Caco-2 (cell line): ENCODE measurements around the gene FARS2. TPM values are rescaled to one million over a fixed set of nuclear protein-coding genes. Genes with fewer than 3 reads are reported as not detected.

Experiments used
- BruUV-seq: library from RNA; stranded (reverse); fragments of 400-500 nt; replicated peaks from 2 replicates; lab custom pipeline; 2021; lab: Mats Ljungman, UMichigan
- CTCF ChIA-PET: fragments of 300-600 bp; sonication (Branson Sonifier 250); formaldehyde crosslinking; loops from one replicate; lab custom pipeline; 2022; ENCODE audit warnings: antibody characterized with exemption; lab: Charles Lee
- POLR2A ChIA-PET: fragments of 300-600 bp; sonication (Branson Sonifier 250); formaldehyde crosslinking; loops from one replicate; lab custom pipeline; 2022; ENCODE audit warnings: antibody characterized with exemption; lab: Charles Lee
- DNase-seq, 2 experiments: peaks; one replicate each; pipeline versions ENCODE4 v3.0.0 to v3.0.0-alpha.2; 2020 to 2022
- H3K27me3 ChIP-seq: replicated peaks from 2 replicates; pipeline ENCODE4 v1.6.0; 2011; ENCODE audit warnings: low read length; ENCODE audit not compliant: control insufficient read depth, insufficient read depth
- H3K36me3 ChIP-seq: 2 replicates; pipeline ENCODE4 v1.5.1; 2011; ENCODE audit warnings: low read length; ENCODE audit not compliant: control insufficient read depth, insufficient read depth
- H3K4me1 ChIP-seq: fragments of 250-450 bp; sonication (Bioruptor Pico); 2 replicates; pipeline ENCODE4 v1.5.1; 2020; ENCODE audit warnings: mild to moderate bottlenecking
- H3K4me3 ChIP-seq: 2 replicates; pipeline ENCODE4 v1.5.1; 2011; ENCODE audit warnings: low read depth, mild to moderate bottlenecking, control low read depth, low read length
- H3K9me3 ChIP-seq: fragments of 250-450 bp; sonication (Bioruptor Pico); 2 replicates; pipeline ENCODE4 v1.5.1; 2020; ENCODE audit warnings: mild to moderate bottlenecking, moderate library complexity
- H3K27ac Mint-ChIP-seq: one replicate; pipeline ENCODE4 v1.8.0; 2022; ENCODE audit warnings: mixed read lengths; ENCODE audit not compliant: unreplicated experiment
- H3K27me3 Mint-ChIP-seq: one replicate; pipeline ENCODE4 v1.8.0; 2022; ENCODE audit warnings: mixed read lengths; ENCODE audit not compliant: insufficient read depth, unreplicated experiment
- H3K36me3 Mint-ChIP-seq: one replicate; pipeline ENCODE4 v1.8.0; 2022; ENCODE audit warnings: mild to moderate bottlenecking, mixed read lengths; ENCODE audit not compliant: insufficient read depth, unreplicated experiment
- H3K4me1 Mint-ChIP-seq: one replicate; pipeline ENCODE4 v1.8.0; 2022; ENCODE audit warnings: low read depth, mixed read lengths; ENCODE audit not compliant: unreplicated experiment
- H3K4me3 Mint-ChIP-seq: one replicate; pipeline ENCODE4 v1.8.0; 2022; ENCODE audit warnings: mild to moderate bottlenecking, moderate library complexity, mixed read lengths; ENCODE audit not compliant: unreplicated experiment
- H3K9me3 Mint-ChIP-seq: one replicate; pipeline ENCODE4 v1.8.0; 2022; ENCODE audit warnings: mixed read lengths; ENCODE audit not compliant: unreplicated experiment
- CTCF ChIP-seq, 2 experiments: fragments of 200-600 bp in 1 of 2; IDR thresholded peaks; 1 replicate in 1 of 2; 2 replicates in 1 of 2; pipeline versions ENCODE4 v1.5.1 to v1.8.0; 2011 to 2022; ENCODE audit warnings: antibody characterized with exemption in 1 of 2, control low read depth in 1 of 2, inconsistent platforms in 1 of 2, low read depth in 1 of 2, low read length in 1 of 2, mild to moderate bottlenecking in 1 of 2, moderate library complexity in 1 of 2; ENCODE audit not compliant: insufficient read depth in 1 of 2, severe bottlenecking in 1 of 2, unreplicated experiment in 1 of 2
- intact Hi-C: fragments of 100-400 bp; cut with micrococcal nuclease; formaldehyde crosslinking; loops from one replicate; pipeline ENCODE4 v1.10.0; 2022; ENCODE audit not compliant: unreplicated experiment
- total RNA-seq: library from RNA; stranded (reverse); gene quantifications from 2 replicates; pipeline ENCODE4 v1.2.3, GENCODE V29; 2022

Gene FARS2
- total RNA-seq, 1 experiment from 2014 or later: 15.4 TPM

- CTCF ChIA-PET: no interaction called here
- POLR2A ChIA-PET: no interaction called here
- no peaks in the 10 kb centered on the region; the same call in 1 of the 2 replicates for H3K36me3 ChIP-seq
Measured at GRCh38 chr6:5217356-5217755, 44.0 kb upstream of the FARS2 start.

GRCh38 chr6:5219011-5219691 lies 42.2 kb upstream of the FARS2 start:
- CTCF ChIA-PET: interaction anchor here (0.7 kb wide), 1 partner anchor 43 kb away, joined by 3 read pairs; no protein-coding TSS in a partner anchor
- no peak overlapping the region for H3K27ac Mint-ChIP-seq

More at GRCh38 chr6:5217356-5217755, 44.0 kb upstream of the FARS2 start:
- Mint-ChIP-seq H3K9me3 (no peaks in the 10 kb centered on the region), H3K4me3 (no peak overlapping the region), H3K4me1 (no peaks in the 10 kb centered on the region), H3K36me3 (peaks cover 5% of the 10 kb centered on the region), H3K27me3 (no peaks in the 10 kb centered on the region), H3K27ac (no peak overlapping the region)
- BruUV-seq: no TSS peak
- no peak for TF ChIP-seq CTCF (IDR thresholded peaks at IDR 0.05; ENCODE audit: insufficient read depth in 1 of 2, low read depth in 1 of 2, low read length in 1 of 2, severe bottlenecking in 1 of 2, unreplicated experiment in 1 of 2)
- no peaks in the 10 kb centered on the region for H3K4me1 ChIP-seq
- DNase-seq: no peak
- H3K9me3 ChIP-seq: no peaks in the 10 kb centered on the region
- no peaks in the 10 kb centered on the region for H3K27me3 ChIP-seq
- intact Hi-C loops: no loop called here
- no peak overlapping the region for H3K4me3 ChIP-seq

GRCh38 chr6:5220443-5220842 lies 40.9 kb upstream of the FARS2 start:
- CTCF ChIA-PET: no interaction called here
- no peaks in the 10 kb centered on the region for H3K4me1 ChIP-seq
- H3K4me3 Mint-ChIP-seq: no peak overlapping the region
- no TSS peak for BruUV-seq
- no peaks in the 10 kb centered on the region for H3K36me3 Mint-ChIP-seq
- H3K27ac Mint-ChIP-seq: no peak overlapping the region
- no peaks in the 10 kb centered on the region; the same call in 1 of the 2 replicates for H3K36me3 ChIP-seq
- H3K9me3 Mint-ChIP-seq: no peaks in the 10 kb centered on the region
- intact Hi-C loops: no loop called here
- no peak overlapping the region for H3K4me3 ChIP-seq
- no peak for DNase-seq
- no peaks in the 10 kb centered on the region for H3K4me1 Mint-ChIP-seq
- TF ChIP-seq CTCF (IDR thresholded peaks at IDR 0.05; ENCODE audit: insufficient read depth in 1 of 2, low read depth in 1 of 2, low read length in 1 of 2, severe bottlenecking in 1 of 2, unreplicated experiment in 1 of 2): no peak
- no peaks in the 10 kb centered on the region for H3K27me3 ChIP-seq
- POLR2A ChIA-PET: no interaction called here
- no peaks in the 10 kb centered on the region for H3K9me3 ChIP-seq
- H3K27me3 Mint-ChIP-seq: no peaks in the 10 kb centered on the region

More at GRCh38 chr6:5219011-5219691, 42.2 kb upstream of the FARS2 start:
- no peaks in the 10 kb centered on the region for H3K27me3 Mint-ChIP-seq
- DNase-seq: no peak
- intact Hi-C loops: no loop called here
- TF ChIP-seq CTCF (IDR thresholded peaks at IDR 0.05; ENCODE audit: insufficient read depth in 1 of 2, low read depth in 1 of 2, low read length in 1 of 2, severe bottlenecking in 1 of 2, unreplicated experiment in 1 of 2): no peak
- BruUV-seq: no TSS peak
- no peaks in the 10 kb centered on the region for H3K4me1 ChIP-seq
- no peak overlapping the region for H3K4me3 Mint-ChIP-seq
- H3K4me3 ChIP-seq: no peak overlapping the region
- no peaks in the 10 kb centered on the region; the same call in 1 of the 2 replicates for H3K36me3 ChIP-seq
- no peaks in the 10 kb centered on the region for H3K4me1 Mint-ChIP-seq
- POLR2A ChIA-PET: no interaction called here
- no peaks in the 10 kb centered on the region for H3K27me3 ChIP-seq
- H3K36me3 Mint-ChIP-seq: no peaks in the 10 kb centered on the region
- H3K9me3 ChIP-seq: no peaks in the 10 kb centered on the region
- no peaks in the 10 kb centered on the region for H3K9me3 Mint-ChIP-seq
